ENCODE data around the gene TMC6. TPM values are rescaled to one million over a fixed set of nuclear protein-coding genes. Genes with fewer than 3 reads are reported as not detected.

TMC6 gene
- total RNA-seq, 4 donors from 2014 or later: 18.5 to 78.2 (median 23.6) TPM

DNA sequence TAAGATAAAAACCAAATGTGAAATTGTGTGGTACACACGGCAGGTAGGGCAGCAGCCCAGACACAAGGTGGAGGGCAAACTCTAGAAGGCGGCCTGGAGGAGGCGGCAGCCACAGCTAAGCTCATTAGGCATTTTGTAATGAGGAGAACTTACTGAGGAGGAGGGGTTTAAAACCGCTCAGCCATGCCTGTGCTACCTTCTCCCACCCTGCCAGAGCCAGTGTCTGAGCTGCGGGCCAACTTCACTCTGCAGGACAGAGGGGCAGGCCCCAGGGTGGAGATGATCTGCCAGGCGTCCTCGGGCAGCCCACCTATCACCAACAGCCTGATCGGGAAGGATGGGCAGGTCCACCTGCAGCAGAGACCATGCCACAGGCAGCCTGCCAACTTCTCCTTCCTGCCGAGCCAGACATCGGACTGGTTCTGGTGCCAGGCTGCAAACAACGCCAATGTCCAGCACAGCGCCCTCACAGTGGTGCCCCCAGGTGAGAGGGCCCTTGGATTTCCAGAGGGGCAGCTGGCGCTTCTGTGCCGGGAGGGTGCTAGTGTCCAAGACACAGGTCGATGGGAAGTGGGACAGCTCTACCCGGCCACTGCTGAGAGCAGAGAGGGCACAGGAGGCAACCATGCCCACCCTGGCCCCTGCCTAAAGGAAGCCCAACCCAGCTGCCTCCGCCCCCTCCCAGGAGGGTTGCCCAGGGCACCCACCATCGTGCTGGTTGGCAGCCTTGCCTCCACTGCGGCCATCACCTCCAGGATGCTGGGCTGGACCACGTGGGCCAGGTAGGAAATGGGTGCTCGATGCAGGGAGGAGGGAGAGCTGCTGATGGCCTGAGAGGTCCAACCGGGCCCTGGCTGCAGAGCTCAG is 35.6 kb upstream of the TMC6 start:
- no peak for TF ChIP-seq CTCF (IDR thresholded peaks at IDR 0.05; ENCODE audit: low read depth)

DNA sequence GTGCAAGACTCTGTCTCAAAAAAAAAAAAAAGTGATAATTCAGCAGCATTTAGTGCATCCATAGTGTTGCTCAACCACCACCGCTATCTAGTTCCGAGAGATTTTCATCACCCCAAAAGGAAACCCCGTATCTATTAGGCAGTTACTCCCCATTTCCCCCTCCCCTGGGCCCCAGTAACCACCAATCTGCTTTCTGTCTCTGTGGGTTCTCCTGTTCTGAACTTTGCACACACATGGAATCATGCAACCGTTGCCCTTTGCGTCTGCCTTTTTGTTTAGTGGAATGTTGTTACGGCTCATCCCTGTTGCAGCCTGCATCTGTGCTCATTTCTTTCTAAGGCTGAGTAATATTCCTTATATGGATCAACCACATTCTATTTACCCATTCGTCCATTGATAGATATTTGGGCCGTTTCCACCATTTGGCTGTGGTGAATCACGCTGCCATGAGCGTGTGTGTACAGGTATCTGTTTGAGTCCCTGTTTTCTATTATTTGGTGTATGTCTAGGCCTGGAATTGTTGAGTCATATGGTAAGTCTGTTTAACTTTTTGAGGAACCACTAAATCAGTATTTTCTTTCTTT is 31.1 kb upstream of the TMC6 start:
- no peak for TF ChIP-seq CTCF (IDR thresholded peaks at IDR 0.05; ENCODE audit: low read depth)

GRCh38 chr17:78154903-78155811 is 26.6 kb upstream of the TMC6 start:
- no peak for TF ChIP-seq CTCF (IDR thresholded peaks at IDR 0.05; ENCODE audit: low read depth)

GRCh38 chr17:78151514-78152008 is 23.0 kb upstream of the TMC6 start:
- no peak for TF ChIP-seq CTCF (IDR thresholded peaks at IDR 0.05; ENCODE audit: low read depth)

GRCh38 chr17:78148286-78149016 is 19.9 kb upstream of the TMC6 start:
- TF ChIP-seq CTCF (IDR thresholded peaks at IDR 0.05; ENCODE audit: low read depth): no peak

- TF ChIP-seq CTCF (IDR thresholded peaks at IDR 0.05; ENCODE audit: low read depth): no peak
Observed at GRCh38 chr17:78147315-78147998, 18.9 kb upstream of the TMC6 start.

Data from subcutaneous adipose tissue (tissue), 4 donors.